ENCODE data around the gene B3GALNT1. TPM values are rescaled to one million over a fixed set of nuclear protein-coding genes. Genes with fewer than 3 reads are reported as not detected.

B3GALNT1 gene
- total and polyA plus RNA-seq, 2 donors (not counting 1 experiment from before 2014, with no cell fraction given) = 15.9 to 17.9 TPM

DNA sequence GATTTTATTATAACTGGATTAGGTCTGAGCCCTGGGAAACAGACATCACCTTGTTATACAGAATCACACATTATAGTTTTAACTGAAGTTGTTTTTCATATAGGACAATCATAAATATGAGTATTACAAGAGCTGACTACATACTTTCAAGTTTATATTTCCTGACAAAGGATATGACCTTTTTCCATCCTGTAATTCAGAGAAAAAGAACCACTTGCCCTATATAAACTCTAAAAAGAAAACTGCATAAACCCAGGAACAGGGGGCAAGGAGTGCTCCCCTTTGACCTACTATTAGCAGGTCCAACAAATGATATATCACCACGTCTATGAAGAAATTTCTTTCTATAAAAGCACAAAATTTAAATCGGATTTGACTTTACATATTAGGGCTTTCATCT is 20.9 kb downstream of the B3GALNT1 start:
- no peaks in the 10 kb centered on the region for H3K79me2 ChIP-seq (ENCODE audit: control insufficient read depth, insufficient read depth, low read length)
- no peak overlapping the region for H3K4me2 ChIP-seq (ENCODE audit: extremely low read depth, insufficient read depth, low read length)
- DNase-seq (ENCODE audit: low read depth in 2 of 2) = no peak
- no peaks in the 10 kb centered on the region for H3K4me1 ChIP-seq (ENCODE audit: control insufficient read depth, extremely low read depth, insufficient read depth, low read length)
- no peaks in the 10 kb centered on the region for H4K20me1 ChIP-seq (ENCODE audit: control insufficient read depth, extremely low read depth, insufficient read depth, low read length)
- H2AFZ ChIP-seq (ENCODE audit: low read length) = no peak overlapping the region
- H3K9ac ChIP-seq (ENCODE audit: insufficient read depth, low read length) = no peak overlapping the region
- H3K4me3 ChIP-seq (replicated peaks in 1 of 4; ENCODE audit: control extremely low read depth in 1 of 4, insufficient read depth in 1 of 4, low read depth in 3 of 4, low read length in 4 of 4) = no peak overlapping the region
- no peaks in the 10 kb centered on the region for H3K27me3 ChIP-seq (ENCODE audit: control insufficient read depth, insufficient read depth, low read length)
- H3K9me3 ChIP-seq (ENCODE audit: control insufficient read depth, insufficient read depth, low read depth, low read length) = no peaks in the 10 kb centered on the region
- no peak overlapping the region for H3K27ac ChIP-seq (ENCODE audit: insufficient read depth, low read length)
- no peak for TF ChIP-seq EZH2 (IDR thresholded peaks at IDR 0.05; ENCODE audit: low read length, missing control alignments)
- TF ChIP-seq, protein P1, sequence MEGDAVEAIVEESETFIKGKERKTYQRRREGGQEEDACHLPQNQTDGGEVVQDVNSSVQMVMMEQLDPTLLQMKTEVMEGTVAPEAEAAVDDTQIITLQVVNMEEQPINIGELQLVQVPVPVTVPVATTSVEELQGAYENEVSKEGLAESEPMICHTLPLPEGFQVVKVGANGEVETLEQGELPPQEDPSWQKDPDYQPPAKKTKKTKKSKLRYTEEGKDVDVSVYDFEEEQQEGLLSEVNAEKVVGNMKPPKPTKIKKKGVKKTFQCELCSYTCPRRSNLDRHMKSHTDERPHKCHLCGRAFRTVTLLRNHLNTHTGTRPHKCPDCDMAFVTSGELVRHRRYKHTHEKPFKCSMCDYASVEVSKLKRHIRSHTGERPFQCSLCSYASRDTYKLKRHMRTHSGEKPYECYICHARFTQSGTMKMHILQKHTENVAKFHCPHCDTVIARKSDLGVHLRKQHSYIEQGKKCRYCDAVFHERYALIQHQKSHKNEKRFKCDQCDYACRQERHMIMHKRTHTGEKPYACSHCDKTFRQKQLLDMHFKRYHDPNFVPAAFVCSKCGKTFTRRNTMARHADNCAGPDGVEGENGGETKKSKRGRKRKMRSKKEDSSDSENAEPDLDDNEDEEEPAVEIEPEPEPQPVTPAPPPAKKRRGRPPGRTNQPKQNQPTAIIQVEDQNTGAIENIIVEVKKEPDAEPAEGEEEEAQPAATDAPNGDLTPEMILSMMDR (conservative IDR thresholded peaks at IDR 0.05 in 1 of 2, IDR thresholded peaks at IDR 0.05 in 1 of 2; ENCODE audit: low read depth in 1 of 2, low read length in 2 of 2) = no peak
- H3K36me3 ChIP-seq (ENCODE audit: control insufficient read depth, insufficient read depth, low read length) = no peaks in the 10 kb centered on the region

DNA sequence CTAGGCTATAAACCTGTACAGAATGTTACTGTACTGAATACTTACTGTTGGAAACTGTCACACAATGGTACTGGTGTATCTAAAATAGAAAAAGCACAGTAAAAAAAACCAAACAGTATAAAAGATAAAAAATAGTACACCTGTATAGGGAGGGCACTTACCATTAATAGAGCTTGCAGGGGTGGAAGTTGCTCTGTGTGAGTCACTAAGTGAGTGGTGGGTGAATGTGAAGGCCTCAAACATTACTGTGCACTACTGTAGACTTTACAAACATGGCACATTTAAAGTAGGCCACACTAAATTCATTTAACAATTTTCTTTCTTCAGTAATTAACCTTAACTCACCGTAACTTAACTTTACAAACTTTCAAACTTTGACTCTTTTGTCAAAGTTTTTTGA is 22.0 kb downstream of the B3GALNT1 start:
- Histone ChIP-seq H3K27me3 (ENCODE audit: control insufficient read depth, insufficient read depth, low read length) (no peaks in the 10 kb centered on the region), H3K27ac (ENCODE audit: insufficient read depth, low read length) (no peak overlapping the region), H4K20me1 (ENCODE audit: control insufficient read depth, extremely low read depth, insufficient read depth, low read length) (no peaks in the 10 kb centered on the region), H3K9me3 (ENCODE audit: control insufficient read depth, insufficient read depth, low read depth, low read length) (no peaks in the 10 kb centered on the region), H3K9ac (ENCODE audit: insufficient read depth, low read length) (no peak overlapping the region), H3K4me2 (ENCODE audit: extremely low read depth, insufficient read depth, low read length) (no peak overlapping the region), H3K79me2 (ENCODE audit: control insufficient read depth, insufficient read depth, low read length) (no peaks in the 10 kb centered on the region), H2AFZ (ENCODE audit: low read length) (no peak overlapping the region), H3K4me3 (replicated peaks in 1 of 4; ENCODE audit: control extremely low read depth in 1 of 4, insufficient read depth in 1 of 4, low read depth in 3 of 4, low read length in 4 of 4) (no peak overlapping the region), H3K36me3 (ENCODE audit: control insufficient read depth, insufficient read depth, low read length) (no peaks in the 10 kb centered on the region), H3K4me1 (ENCODE audit: control insufficient read depth, extremely low read depth, insufficient read depth, low read length) (no peaks in the 10 kb centered on the region)
- no peak for DNase-seq (ENCODE audit: low read depth in 2 of 2)
- TF ChIP-seq EZH2 (IDR thresholded peaks at IDR 0.05; ENCODE audit: low read length, missing control alignments) = no peak
- TF ChIP-seq, protein P1 (conservative IDR thresholded peaks at IDR 0.05 in 1 of 2, IDR thresholded peaks at IDR 0.05 in 1 of 2; ENCODE audit: low read depth in 1 of 2, low read length in 2 of 2) = no peak

DNA sequence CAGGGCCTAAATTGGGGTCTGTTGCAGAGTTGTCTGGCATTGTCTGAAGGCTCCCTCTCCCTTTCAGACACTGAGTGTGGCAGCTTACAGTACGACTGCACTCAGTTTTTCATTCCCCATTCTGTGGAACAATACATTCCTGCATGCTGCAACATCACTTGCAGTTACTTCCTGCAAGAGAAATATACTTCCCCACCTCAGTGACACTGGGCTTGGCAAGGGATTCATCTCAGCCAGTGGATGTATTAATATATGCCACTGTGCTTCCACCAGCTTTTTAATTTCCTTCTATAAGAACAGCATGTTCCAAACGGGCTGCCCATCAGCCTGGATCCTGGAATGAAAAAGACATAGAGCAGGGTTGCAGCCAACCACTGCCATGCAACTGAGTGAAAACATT is 23.1 kb downstream of the B3GALNT1 start:
- H3K79me2 ChIP-seq (ENCODE audit: control insufficient read depth, insufficient read depth, low read length) = no peaks in the 10 kb centered on the region
- no peak overlapping the region for H3K27ac ChIP-seq (ENCODE audit: insufficient read depth, low read length)
- TF ChIP-seq, protein P1 (conservative IDR thresholded peaks at IDR 0.05 in 1 of 2, IDR thresholded peaks at IDR 0.05 in 1 of 2; ENCODE audit: low read depth in 1 of 2, low read length in 2 of 2) = no peak
- no peak for TF ChIP-seq EZH2 (IDR thresholded peaks at IDR 0.05; ENCODE audit: low read length, missing control alignments)
- H4K20me1 ChIP-seq (ENCODE audit: control insufficient read depth, extremely low read depth, insufficient read depth, low read length) = no peaks in the 10 kb centered on the region
- no peaks in the 10 kb centered on the region for H3K9me3 ChIP-seq (ENCODE audit: control insufficient read depth, insufficient read depth, low read depth, low read length)
- no peaks in the 10 kb centered on the region for H3K4me1 ChIP-seq (ENCODE audit: control insufficient read depth, extremely low read depth, insufficient read depth, low read length)
- no peak overlapping the region for H3K4me3 ChIP-seq (replicated peaks in 1 of 4; ENCODE audit: control extremely low read depth in 1 of 4, insufficient read depth in 1 of 4, low read depth in 3 of 4, low read length in 4 of 4)
- peak overlapping the region; percentile 39 for H2AFZ ChIP-seq (ENCODE audit: low read length)
- DNase-seq (ENCODE audit: low read depth in 2 of 2) = no peak
- no peak overlapping the region for H3K9ac ChIP-seq (ENCODE audit: insufficient read depth, low read length)
- H3K27me3 ChIP-seq (ENCODE audit: control insufficient read depth, insufficient read depth, low read length) = no peaks in the 10 kb centered on the region
- no peak overlapping the region for H3K4me2 ChIP-seq (ENCODE audit: extremely low read depth, insufficient read depth, low read length)
- H3K36me3 ChIP-seq (ENCODE audit: control insufficient read depth, insufficient read depth, low read length) = no peaks in the 10 kb centered on the region
